ENCODE data around the gene GXYLT2.
"Not testable (repeated sequence)": the region's sequence is repeated elsewhere in the genome, so short reads cannot be mapped to it uniquely, and the experiment has no call there.

GXYLT2 gene

DNA sequence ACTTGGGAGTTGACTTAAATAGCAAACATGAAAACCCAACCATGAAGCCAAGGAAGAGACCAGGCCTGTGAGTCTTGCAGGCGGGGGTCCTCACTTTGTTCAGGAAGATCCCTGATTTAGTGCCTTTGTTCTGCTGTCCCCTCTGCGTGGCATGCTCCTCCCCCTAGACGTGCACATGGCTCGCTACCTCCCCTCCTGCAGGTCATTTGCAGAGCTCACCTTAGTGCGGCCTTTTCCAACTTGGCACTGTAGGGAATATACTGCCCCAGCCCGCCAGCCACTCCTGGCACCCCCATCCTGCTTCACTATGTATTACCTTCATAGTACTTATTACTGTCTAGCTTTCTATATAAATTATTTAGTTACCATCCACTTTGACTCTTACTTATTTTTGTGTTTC is 18.3 kb downstream of the GXYLT2 start:
- Histone ChIP-seq H3K9me3 (ENCODE audit: control insufficient read depth in 1 of 2, low read length in 2 of 2) (no peaks in the 10 kb centered on the region), H3K27me3 (ENCODE audit: control insufficient read depth in 1 of 2, insufficient read depth in 2 of 2, low read length in 2 of 2) (peaks cover 0 to 3% of the 10 kb centered on the region in 2 donors), H3K27ac (ENCODE audit: low read depth, low read length) (no peak overlapping the region), H3K36me3 (ENCODE audit: control insufficient read depth in 1 of 2, insufficient read depth in 2 of 2, low read length in 2 of 2) (no peaks in the 10 kb centered on the region), H3K4me1 (ENCODE audit: control insufficient read depth in 1 of 2, insufficient read depth in 2 of 2, low read length in 2 of 2) (no peaks in the 10 kb centered on the region), H3K4me3 (ENCODE audit: low read depth in 1 of 2, low read length in 2 of 2) (no peak overlapping the region), H3K9ac (ENCODE audit: low read depth in 1 of 2, low read length in 2 of 2) (no peak overlapping the region)

DNA sequence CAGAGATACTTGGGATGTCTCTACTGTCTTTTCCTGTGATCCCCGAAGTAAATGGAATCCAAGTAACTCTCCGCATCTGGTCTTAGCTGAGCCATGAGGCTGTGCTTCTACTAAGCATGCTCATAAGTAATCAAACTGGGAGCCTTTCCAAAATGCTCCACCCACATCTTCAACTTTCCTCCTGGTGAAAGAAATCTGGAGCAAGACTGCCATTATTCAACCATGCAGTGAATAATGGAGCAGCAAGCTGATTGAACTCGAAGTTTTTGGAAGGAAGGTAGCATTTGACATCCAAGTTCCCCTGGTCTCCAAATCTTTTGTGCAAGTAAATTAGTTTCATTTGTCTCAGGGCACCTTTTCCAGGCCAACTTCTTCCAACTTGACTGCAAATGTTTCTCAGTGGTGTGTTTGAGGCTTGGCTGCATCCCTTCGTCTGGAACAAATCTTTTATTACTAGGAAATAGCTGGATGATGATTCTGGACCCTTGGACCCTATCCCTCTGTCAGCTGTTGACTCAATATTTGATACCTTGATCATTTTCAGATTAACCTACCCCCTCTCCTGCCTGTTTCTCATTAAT is 19.4 kb downstream of the GXYLT2 start:
- Histone ChIP-seq H3K4me3 (ENCODE audit: low read depth in 1 of 2, low read length in 2 of 2) (no peak overlapping the region), H3K36me3 (ENCODE audit: control insufficient read depth in 1 of 2, insufficient read depth in 2 of 2, low read length in 2 of 2) (no peaks in the 10 kb centered on the region), H3K4me1 (ENCODE audit: control insufficient read depth in 1 of 2, insufficient read depth in 2 of 2, low read length in 2 of 2) (no peaks in the 10 kb centered on the region), H3K9ac (ENCODE audit: low read depth in 1 of 2, low read length in 2 of 2) (no peak overlapping the region), H3K27ac (ENCODE audit: low read depth, low read length) (no peak overlapping the region), H3K27me3 (ENCODE audit: control insufficient read depth in 1 of 2, insufficient read depth in 2 of 2, low read length in 2 of 2) (peaks cover 0 to 3% of the 10 kb centered on the region in 2 donors), H3K9me3 (ENCODE audit: control insufficient read depth in 1 of 2, low read length in 2 of 2) (no peaks in the 10 kb centered on the region)

DNA sequence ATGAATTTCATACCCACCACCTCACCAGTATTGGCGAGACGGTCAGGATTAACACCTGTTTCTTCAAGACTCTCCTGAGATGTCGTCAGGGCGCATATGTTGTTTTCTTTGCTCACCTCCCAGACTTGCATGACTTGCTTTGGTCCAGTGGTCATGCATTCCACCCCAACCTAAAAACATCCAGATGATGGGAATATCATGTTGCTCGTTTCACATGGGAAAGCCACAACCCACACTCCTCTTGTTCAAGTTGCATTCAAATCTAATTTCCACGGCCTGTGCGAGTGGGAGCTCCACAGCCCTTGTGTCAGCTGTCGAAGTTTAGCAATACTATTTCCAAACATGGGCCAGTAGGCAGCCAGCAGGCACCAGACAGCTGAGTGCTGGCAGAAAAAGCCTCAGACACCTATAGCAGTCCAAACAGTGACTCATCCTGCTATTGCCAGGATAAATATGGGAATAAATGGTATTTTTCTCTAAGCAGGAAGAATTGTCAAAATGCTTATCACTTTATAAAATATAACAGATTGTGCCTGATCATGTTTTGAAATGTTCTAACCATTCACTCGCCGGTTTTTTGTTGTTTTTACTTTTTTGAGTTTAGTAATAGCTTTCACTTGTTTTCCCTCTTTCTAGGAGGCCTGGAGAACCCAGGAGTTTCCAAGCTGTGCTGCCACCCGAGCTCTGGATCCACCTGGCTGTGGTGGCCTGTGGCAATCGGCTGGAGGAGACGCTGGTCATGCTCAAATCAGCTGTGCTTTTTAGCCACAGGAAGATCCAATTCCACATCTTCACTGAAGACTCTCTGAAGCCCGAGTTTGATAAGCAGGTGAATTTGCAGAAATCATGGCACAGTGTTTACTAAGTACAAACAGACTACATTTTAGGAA is 20.1 kb downstream of the GXYLT2 start:
- Histone ChIP-seq H3K9ac (ENCODE audit: low read depth in 1 of 2, low read length in 2 of 2) (no peak overlapping the region), H3K9me3 (ENCODE audit: control insufficient read depth in 1 of 2, low read length in 2 of 2) (no peaks in the 10 kb centered on the region), H3K4me3 (ENCODE audit: low read depth in 1 of 2, low read length in 2 of 2) (no peak overlapping the region), H3K36me3 (ENCODE audit: control insufficient read depth in 1 of 2, insufficient read depth in 2 of 2, low read length in 2 of 2) (no peaks in the 10 kb centered on the region), H3K4me1 (ENCODE audit: control insufficient read depth in 1 of 2, insufficient read depth in 2 of 2, low read length in 2 of 2) (no peaks in the 10 kb centered on the region), H3K27me3 (ENCODE audit: control insufficient read depth in 1 of 2, insufficient read depth in 2 of 2, low read length in 2 of 2) (peaks cover 0 to 3% of the 10 kb centered on the region in 2 donors), H3K27ac (ENCODE audit: low read depth, low read length) (no peak overlapping the region)

DNA sequence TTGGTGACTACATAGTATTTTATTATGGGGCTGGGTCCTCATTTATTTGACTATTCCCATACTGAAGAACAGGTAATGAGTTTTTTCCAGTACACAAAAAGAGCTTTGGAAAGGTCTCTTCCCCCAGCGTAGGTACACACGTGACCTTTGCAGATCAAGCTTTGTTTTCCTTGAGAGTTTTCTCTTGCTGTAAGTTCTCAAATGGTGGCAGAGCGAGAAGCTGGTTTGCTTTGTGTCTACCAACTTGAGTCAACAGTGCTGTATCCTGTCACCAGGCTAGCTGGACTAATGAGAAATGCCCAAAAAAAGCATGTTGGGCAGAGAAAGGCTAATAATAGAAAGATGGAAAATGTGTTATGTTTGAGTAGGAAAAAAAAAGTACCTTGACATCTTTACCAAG is 21.7 kb downstream of the GXYLT2 start:
- Histone ChIP-seq H3K9me3 (ENCODE audit: control insufficient read depth in 1 of 2, low read length in 2 of 2) (no peaks in the 10 kb centered on the region), H3K4me3 (ENCODE audit: low read depth in 1 of 2, low read length in 2 of 2) (no peak overlapping the region), H3K36me3 (ENCODE audit: control insufficient read depth in 1 of 2, insufficient read depth in 2 of 2, low read length in 2 of 2) (no peaks in the 10 kb centered on the region), H3K27ac (ENCODE audit: low read depth, low read length) (no peak overlapping the region), H3K4me1 (ENCODE audit: control insufficient read depth in 1 of 2, insufficient read depth in 2 of 2, low read length in 2 of 2) (no peaks in the 10 kb centered on the region), H3K9ac (ENCODE audit: low read depth in 1 of 2, low read length in 2 of 2) (no peak overlapping the region), H3K27me3 (ENCODE audit: control insufficient read depth in 1 of 2, insufficient read depth in 2 of 2, low read length in 2 of 2) (no peaks in the 10 kb centered on the region)

DNA sequence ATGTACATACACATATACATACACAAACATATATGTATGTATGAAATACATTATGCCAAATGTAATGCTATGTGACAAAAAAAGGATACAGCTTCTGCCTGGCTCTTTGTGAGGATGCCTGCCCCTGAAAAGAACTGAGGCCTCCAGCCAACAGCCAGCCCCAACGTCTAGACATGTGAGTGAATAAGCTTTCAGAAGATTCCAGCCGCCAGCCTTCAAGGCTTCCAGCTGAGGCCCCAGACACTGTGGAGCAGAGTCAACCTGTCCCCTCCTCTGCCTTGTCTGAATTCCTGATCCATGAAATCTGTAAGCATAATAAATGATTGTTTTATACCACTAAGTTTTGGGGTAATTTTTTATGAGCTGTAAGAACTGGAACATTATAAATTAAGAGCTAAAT is 24.7 kb downstream of the GXYLT2 start:
- no peak overlapping the region for H3K4me3 ChIP-seq (ENCODE audit: low read depth in 1 of 2, low read length in 2 of 2)
- no peaks in the 10 kb centered on the region for H3K27me3 ChIP-seq (ENCODE audit: control insufficient read depth in 1 of 2, insufficient read depth in 2 of 2, low read length in 2 of 2)
- no peaks in the 10 kb centered on the region for H3K36me3 ChIP-seq (ENCODE audit: control insufficient read depth in 1 of 2, insufficient read depth in 2 of 2, low read length in 2 of 2)
- no peaks in the 10 kb centered on the region for H3K9me3 ChIP-seq (ENCODE audit: control insufficient read depth in 1 of 2, low read length in 2 of 2)
- H3K27ac ChIP-seq (ENCODE audit: low read depth, low read length): no peak overlapping the region
- H3K9ac ChIP-seq (ENCODE audit: low read depth in 1 of 2, low read length in 2 of 2): no peak overlapping the region
- H3K4me1 ChIP-seq (ENCODE audit: control insufficient read depth in 1 of 2, insufficient read depth in 2 of 2, low read length in 2 of 2): no peaks in the 10 kb centered on the region

DNA sequence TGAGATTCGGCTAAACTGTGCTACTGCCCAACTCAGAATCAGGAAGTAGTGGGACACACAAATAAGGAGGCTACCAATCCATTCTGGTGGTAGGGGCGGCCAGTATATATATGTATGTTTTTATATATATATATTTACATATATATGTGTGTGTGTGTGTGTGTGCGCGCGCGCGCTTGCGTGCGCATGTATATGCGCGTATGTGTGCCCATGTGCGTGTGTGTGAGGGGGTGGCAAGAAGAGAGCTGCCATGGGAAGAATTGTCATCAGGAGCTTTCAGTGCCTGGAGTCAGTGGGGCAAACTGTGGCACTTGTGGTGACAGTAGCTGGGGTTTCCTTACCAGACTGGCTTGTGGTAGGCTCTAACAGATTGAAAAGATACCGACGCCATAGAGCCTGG is 26.5 kb downstream of the GXYLT2 start:
- no peak overlapping the region for H3K27ac ChIP-seq (ENCODE audit: low read depth, low read length)

DNA sequence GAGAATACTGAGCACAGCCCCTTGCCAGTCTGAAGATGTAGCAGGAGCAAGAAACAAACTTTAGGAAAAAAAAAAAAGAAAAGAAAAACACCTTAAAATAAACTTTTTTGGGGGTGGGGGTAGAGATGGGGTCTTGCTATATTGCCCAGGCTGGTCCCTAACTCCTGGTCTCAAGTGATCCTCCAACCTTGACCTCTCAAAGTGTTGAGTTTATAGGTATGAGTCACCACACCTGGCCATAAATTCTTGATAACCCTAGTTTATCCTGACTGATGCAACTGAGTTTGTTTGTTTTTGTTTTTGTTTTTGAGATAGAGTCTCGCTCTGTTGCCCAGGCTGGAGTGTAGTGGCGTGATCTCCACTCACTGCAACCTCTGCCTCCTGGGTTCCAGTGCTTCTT is 28.4 kb downstream of the GXYLT2 start:
- Histone ChIP-seq H3K9me3 (ENCODE audit: control insufficient read depth in 1 of 2, low read length in 2 of 2) (no peaks in the 10 kb centered on the region), H3K27me3 (ENCODE audit: control insufficient read depth in 1 of 2, insufficient read depth in 2 of 2, low read length in 2 of 2) (no peaks in the 10 kb centered on the region), H3K4me1 (ENCODE audit: control insufficient read depth in 1 of 2, insufficient read depth in 2 of 2, low read length in 2 of 2) (no peaks in the 10 kb centered on the region), H3K27ac (ENCODE audit: low read depth, low read length) (no peak overlapping the region), H3K36me3 (ENCODE audit: control insufficient read depth in 1 of 2, insufficient read depth in 2 of 2, low read length in 2 of 2) (no peaks in the 10 kb centered on the region), H3K9ac (ENCODE audit: low read depth in 1 of 2, low read length in 2 of 2) (no peak overlapping the region), H3K4me3 (ENCODE audit: low read depth in 1 of 2, low read length in 2 of 2) (no peak overlapping the region)

More for the DNA sequence above, 26.5 kb downstream of the GXYLT2 start:
- Histone ChIP-seq H3K4me3 (ENCODE audit: low read depth in 1 of 2, low read length in 2 of 2) (no peak overlapping the region), H3K27me3 (ENCODE audit: control insufficient read depth in 1 of 2, insufficient read depth in 2 of 2, low read length in 2 of 2) (no peaks in the 10 kb centered on the region), H3K9ac (ENCODE audit: low read depth in 1 of 2, low read length in 2 of 2) (no peak overlapping the region), H3K36me3 (ENCODE audit: control insufficient read depth in 1 of 2, insufficient read depth in 2 of 2, low read length in 2 of 2) (no peaks in the 10 kb centered on the region), H3K4me1 (ENCODE audit: control insufficient read depth in 1 of 2, insufficient read depth in 2 of 2, low read length in 2 of 2) (no peaks in the 10 kb centered on the region), H3K9me3 (ENCODE audit: control insufficient read depth in 1 of 2, low read length in 2 of 2) (no peaks in the 10 kb centered on the region)

DNA sequence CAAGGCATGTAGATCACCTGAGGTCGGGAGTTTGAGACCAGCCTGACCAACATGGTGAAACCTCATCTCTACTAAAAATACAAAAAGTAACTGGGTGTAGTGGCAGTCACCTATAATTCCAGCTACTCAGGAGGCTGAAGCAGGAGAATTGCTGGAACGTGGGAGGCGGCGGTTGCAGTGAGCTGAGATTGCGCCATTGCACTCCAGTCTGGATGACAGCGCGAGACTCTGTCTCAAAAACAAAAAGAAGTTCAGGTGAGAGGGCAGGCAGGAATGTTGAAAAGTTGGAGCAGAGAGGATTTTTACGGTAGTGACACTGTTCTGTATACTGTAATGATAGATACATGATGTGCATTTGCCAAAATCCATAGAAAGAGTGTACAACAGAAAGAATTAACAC is 31.7 kb downstream of the GXYLT2 start:
- H3K4me3 ChIP-seq (ENCODE audit: low read depth in 1 of 2, low read length in 2 of 2): no peak overlapping the region
- H3K27me3 ChIP-seq (ENCODE audit: control insufficient read depth in 1 of 2, insufficient read depth in 2 of 2, low read length in 2 of 2): no peaks in the 10 kb centered on the region
- H3K9me3 ChIP-seq (ENCODE audit: control insufficient read depth in 1 of 2, low read length in 2 of 2): no peaks in the 10 kb centered on the region
- H3K36me3 ChIP-seq (ENCODE audit: control insufficient read depth in 1 of 2, insufficient read depth in 2 of 2, low read length in 2 of 2): no peaks in the 10 kb centered on the region
- H3K4me1 ChIP-seq (ENCODE audit: control insufficient read depth in 1 of 2, insufficient read depth in 2 of 2, low read length in 2 of 2): no peaks in the 10 kb centered on the region
- H3K9ac ChIP-seq (ENCODE audit: low read depth in 1 of 2, low read length in 2 of 2): no peak overlapping the region
- no peak overlapping the region for H3K27ac ChIP-seq (ENCODE audit: low read depth, low read length)

DNA sequence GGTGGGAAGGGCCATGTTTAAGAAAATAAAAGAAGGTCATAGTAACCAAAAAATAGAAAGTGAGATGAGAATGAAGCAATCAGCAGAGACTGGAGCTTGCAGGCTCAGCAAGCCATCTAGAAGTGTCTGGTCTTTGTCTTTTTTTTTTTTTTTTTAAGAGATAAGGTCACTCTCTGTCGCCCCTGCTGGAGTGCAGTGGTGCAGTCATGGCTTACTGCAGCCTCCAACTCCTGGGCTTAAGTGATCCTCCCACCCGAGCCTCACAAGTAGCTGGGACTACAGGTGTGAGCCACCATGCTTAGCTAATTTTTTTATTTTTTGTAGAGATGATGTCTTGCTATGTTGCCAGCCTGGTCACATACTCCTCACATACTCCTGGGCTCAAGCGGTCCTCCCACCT is 36.2 kb downstream of the GXYLT2 start:
- H3K9ac ChIP-seq (ENCODE audit: low read depth in 1 of 2, low read length in 2 of 2): no peak overlapping the region
- H3K27ac ChIP-seq (ENCODE audit: low read depth, low read length): no peak overlapping the region
- H3K27me3 ChIP-seq (ENCODE audit: control insufficient read depth in 1 of 2, insufficient read depth in 2 of 2, low read length in 2 of 2): no peaks in the 10 kb centered on the region
- peaks cover 4 to 9% of the 10 kb centered on the region in 2 donors for H3K4me1 ChIP-seq (ENCODE audit: control insufficient read depth in 1 of 2, insufficient read depth in 2 of 2, low read length in 2 of 2)
- no peaks in the 10 kb centered on the region for H3K36me3 ChIP-seq (ENCODE audit: control insufficient read depth in 1 of 2, insufficient read depth in 2 of 2, low read length in 2 of 2)
- H3K9me3 ChIP-seq (ENCODE audit: control insufficient read depth in 1 of 2, low read length in 2 of 2): no peaks in the 10 kb centered on the region
- H3K4me3 ChIP-seq (ENCODE audit: low read depth in 1 of 2, low read length in 2 of 2): no peak overlapping the region

DNA sequence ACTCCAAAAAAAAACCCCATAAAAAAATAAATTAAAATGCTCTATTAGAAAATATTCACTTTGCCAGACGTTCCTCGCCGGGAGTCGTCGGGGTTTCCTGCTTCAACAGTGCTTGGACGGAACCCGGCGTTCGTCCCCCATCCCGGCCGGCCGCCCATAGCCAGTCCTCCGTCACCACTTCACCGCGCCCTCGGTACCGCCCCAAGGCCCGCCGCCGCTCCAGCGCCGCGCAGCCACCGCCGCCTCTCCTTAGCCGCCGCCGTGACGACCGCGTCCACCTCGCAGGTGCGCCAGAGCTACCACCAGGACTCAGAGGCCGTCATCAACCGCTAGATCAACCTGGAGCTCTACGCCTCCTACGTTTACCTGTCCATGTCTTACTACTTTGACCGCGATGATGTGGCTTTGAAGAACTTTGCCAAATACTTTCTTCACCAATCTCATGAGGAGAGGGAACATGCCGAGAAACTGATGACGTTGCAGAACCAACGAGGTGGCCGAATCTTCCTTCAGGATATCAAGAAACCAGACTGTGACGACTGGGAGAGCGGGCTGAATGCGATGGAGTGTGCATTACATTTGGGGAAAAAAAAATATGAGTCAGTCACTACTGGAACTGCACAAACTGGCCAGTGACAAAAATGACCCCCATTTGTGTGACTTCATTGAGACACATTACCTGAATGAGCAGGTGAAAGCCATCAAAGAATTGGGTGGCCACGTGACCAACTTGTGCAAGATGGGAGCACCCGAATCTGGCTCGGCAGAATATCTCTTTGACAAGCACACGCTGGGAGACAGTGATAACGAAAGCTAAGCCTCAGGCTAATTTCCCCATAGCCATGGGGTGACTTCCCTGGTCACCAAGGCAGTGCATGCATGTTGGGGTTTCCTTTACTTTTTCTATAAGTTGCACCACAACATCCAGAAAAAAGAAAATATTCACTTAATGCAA is 41.2 kb downstream of the GXYLT2 start:
- not testable (repeated sequence) for H3K9ac ChIP-seq (ENCODE audit: low read depth in 1 of 2, low read length in 2 of 2); H3K9me3 ChIP-seq (ENCODE audit: control insufficient read depth in 1 of 2, low read length in 2 of 2); H3K4me3 ChIP-seq (ENCODE audit: low read depth in 1 of 2, low read length in 2 of 2); H3K27ac ChIP-seq (ENCODE audit: low read depth, low read length); H3K4me1 ChIP-seq (ENCODE audit: control insufficient read depth in 1 of 2, insufficient read depth in 2 of 2, low read length in 2 of 2); H3K27me3 ChIP-seq (ENCODE audit: control insufficient read depth in 1 of 2, insufficient read depth in 2 of 2, low read length in 2 of 2); H3K36me3 ChIP-seq (ENCODE audit: control insufficient read depth in 1 of 2, insufficient read depth in 2 of 2, low read length in 2 of 2)
